K562 (cell line): ENCODE data around the gene DLGAP1.

Experiments used
- BDP1 ChIP-seq: IDR thresholded peaks from 3 replicates; pipeline ENCODE4 v1.6.1; 2011; ENCODE audit not compliant: insufficient read length, insufficient read depth
- SPI1 ChIP-seq: IDR thresholded peaks from 2 replicates; pipeline ENCODE4 v1.6.1; 2011; ENCODE audit warnings: low read depth, low read length, control low read depth, borderline replicate concordance
- ZNF217 ChIP-seq: sonication (generic); formaldehyde crosslinking; IDR thresholded peaks from 2 replicates; pipeline ENCODE4 v1.8.0; 2022; ENCODE audit warnings: mild to moderate bottlenecking, missing genetic modification reagents
- TF ChIP-seq, protein P1 (sequence below): IDR thresholded peaks from 2 replicates; pipeline ENCODE4 v1.6.1; 2012; ENCODE audit warnings: low read depth, low read length, improper control_type of control experiment, borderline replicate concordance

DNA sequence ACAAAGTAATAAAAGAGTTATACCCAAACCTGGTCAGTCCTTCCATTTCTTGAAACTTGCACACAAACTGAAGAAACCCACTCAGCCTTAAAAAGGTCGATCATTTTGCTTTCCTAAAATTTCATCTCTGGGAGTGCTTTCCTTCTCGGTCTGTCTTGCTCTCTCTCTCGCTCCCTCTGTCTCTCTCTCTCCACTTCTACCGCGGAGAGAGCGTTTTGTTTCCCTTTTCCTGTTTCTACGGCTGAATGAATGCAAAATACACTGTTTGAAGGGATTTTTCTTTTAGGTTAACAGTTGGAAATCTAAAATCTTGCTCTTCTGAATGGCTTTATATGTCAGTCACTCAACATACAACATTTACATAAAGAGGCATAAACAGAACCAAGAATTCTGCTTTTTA is 581.0 kb downstream of the DLGAP1 start:
- TF ChIP-seq SPI1 (no peak), ZNF217 (CRISPR knock-in tag) (no peak), BDP1 (no peak)
- TF ChIP-seq, protein P1, sequence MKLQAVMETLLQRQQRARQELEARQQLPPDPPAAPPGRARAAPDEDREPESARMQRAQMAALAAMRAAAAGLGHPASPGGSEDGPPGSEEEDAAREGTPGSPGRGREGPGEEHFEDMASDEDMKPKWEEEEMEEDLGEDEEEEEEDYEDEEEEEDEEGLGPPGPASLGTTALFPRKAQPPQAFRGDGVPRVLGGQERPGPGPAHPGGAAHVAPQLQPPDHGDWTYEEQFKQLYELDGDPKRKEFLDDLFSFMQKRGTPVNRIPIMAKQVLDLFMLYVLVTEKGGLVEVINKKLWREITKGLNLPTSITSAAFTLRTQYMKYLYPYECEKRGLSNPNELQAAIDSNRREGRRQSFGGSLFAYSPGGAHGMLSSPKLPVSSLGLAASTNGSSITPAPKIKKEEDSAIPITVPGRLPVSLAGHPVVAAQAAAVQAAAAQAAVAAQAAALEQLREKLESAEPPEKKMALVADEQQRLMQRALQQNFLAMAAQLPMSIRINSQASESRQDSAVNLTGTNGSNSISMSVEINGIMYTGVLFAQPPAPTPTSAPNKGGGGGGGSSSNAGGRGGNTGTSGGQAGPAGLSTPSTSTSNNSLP, result no peak
